DMS79 treated with DMSO at 0.1 percent for 48 hours (cell line): Measurements from ENCODE around the gene GPD1L.
"Not testable (repeated sequence)": the region's sequence is repeated elsewhere in the genome, so short reads cannot be mapped to it uniquely, and the experiment has no call there.

Experiments
- DNase-seq: peaks from one replicate; lab custom pipeline; 2025; lab: John Stamatoyannopoulos, UW

Gene GPD1L

GRCh38 chr3:32106132-32106928 is at the start of gene GPD1L:
GPD1L (plus strand) TSS chr3:32106620; CDS start chr3:32106712, 92 bp downstream.
- peak; percentile 58 for DNase-seq

DNA sequence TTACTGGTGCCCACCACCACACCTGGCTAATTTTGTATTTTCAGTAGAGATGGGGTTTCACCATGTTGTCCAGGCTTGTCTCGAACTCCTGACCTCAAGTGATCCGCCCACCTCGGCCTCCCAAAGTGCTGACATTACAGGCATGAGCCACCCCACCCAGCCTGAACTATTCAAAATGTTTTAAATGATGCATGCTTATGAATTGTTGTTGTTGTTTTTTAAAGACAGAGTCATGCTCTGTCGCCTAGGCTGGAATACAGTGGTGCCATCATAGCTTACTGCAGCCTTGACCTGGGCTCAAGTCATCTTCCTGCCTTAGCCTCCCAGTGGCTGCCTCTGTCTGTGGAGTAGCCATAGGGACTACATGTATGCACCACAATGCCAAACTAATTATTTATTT is 48.0 kb upstream of the GPD1L start:
- not testable (repeated sequence) for DNase-seq

- no peak for DNase-seq
Measured at GRCh38 chr3:32062950-32063582, 43.4 kb upstream of the GPD1L start.

DNA sequence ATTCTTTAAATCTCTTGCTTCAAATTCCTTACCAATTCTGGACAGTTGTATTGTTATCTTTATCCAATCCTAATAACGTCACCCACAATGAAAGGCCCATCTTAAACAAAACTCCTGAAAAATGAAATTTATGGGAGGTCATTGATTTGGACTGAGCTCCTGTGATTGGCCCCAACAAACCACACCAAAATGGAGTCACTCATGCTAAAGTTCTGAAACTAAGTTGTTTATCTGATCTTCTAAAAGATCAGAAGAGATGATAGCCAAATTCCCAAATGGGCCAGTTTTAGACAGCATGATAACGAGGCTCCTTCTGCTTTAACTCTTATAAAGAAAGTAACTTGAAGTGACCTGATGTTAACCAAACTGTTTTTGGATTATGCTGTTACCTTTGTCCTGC is 39.7 kb upstream of the GPD1L start:
- no peak for DNase-seq

DNA sequence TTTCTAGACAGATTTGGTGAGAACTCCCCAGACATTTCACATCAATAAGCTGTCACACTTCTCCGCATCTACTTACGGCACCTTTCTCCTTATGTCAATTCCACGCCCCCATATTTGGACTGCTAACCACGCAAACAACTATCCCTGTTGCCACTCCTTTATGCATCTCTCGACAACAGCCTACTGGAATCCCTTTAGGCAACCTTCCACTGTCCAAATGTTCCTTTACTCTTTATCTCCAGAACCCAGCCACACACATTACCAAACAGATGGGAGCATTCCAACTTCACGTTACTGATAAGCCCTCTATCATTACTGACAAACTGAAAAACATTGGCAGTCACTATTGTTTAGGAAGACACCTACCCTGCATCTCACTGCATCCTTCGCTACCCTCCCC is 32.2 kb upstream of the GPD1L start:
- DNase-seq, result not testable (repeated sequence)

DNA sequence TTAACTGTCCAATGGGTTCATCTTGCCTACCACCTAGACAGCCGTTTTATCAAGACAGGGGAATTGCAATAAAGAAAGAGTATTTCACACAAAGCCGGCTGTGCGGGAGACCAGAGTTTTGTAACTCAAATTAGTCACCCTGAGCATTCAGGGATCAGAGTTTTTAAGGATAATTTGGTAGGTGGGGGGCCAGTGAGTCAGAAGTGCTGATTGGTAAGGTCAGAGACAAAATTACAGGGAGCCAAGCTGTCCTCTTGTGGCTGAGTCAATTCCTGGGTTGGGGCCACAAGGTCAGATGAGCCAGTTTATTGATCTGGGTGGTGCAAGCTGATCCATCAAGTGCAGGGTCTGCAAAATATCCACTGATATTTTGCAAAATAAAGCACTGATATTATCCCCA is 29.9 kb upstream of the GPD1L start:
- DNase-seq, result no peak

DNA sequence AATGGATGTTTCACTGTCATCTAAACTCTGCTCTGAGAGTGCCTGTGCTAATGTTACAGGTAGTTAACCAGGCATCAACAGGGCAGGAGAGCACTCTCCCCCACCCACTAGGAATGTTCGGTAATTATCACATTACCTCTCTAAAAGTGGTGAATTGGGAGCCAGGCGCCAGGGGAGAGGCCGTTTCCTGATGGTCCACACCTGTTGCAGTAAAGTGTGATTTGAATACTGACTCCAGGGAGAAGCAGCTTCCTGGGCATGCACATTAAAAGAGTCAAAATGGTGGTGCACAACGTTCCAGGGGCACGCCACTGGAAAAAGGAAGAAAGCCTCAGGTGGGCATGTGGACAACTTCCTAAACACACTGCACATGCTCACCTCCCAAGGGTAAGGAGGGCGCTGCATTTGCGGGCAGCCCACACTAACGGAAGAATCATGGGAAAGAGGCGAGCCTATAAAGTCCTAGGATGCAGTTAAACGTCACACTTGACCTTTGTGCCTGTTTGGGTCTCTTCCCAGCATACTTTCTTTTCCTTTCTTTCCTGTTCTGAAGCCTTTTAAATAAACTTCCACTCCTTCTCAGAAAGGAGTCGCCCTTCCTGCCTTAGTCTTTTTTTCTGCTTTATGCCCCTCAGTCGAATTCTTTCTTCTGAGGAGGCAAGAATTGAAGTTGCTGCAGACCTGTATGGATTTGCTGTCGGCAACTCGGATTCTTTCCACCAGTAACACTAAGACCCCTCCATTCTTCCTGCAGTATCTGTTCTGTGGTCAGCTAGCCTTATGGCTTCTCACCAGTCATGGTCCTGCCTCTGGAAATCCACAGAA is 28.9 kb upstream of the GPD1L start:
- no peak for DNase-seq

DNA sequence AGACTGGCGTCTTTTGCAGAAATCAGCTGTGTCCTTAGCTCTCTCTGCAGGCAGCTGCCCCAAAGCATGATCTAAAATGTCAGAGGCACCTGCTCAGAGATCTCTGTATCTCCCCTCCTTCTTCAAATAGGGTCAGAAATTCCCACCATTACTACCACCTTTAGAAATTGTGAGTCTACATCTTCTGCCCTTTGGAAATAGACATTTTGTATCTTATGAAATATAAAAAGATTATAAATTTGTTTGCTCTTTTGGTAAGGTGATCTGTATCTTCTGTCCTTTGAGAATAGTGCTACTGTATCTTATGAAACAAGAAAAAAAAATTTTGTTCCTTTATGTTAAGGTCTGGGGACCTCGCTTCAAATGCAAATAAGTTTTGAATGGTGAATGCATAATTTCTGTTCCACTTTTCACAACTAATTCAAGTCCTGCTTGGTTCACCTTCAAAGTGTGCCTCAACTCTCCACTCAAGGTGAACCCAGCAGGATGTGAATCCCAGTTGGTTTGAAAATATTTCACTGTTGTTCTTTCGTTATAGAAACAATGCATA is 28.3 kb upstream of the GPD1L start:
- DNase-seq, result no peak

DNA sequence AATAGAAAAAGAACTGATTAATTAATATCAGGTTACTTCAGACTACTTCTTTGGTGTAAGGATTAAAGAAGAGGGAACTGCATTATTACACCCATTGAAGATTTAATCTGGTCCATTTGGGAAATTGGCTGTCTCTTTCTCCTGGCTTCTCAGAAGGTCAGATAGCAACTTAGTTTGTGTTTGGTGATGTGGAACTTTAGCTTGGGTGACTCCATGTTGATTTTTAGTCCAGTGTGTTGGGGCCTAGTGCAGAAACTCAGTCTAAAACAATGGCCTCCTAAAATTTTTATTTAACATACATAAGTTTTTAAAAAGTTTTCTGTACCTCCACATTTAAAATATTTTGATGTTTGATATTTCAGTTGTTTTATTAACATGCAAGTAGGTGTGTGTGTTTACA is 27.6 kb upstream of the GPD1L start:
- no peak for DNase-seq

- no peak for DNase-seq
Measured at GRCh38 chr3:32082721-32083120, 23.7 kb upstream of the GPD1L start.

- DNase-seq, result no peak
Measured at GRCh38 chr3:32083702-32084270, 22.6 kb upstream of the GPD1L start.

GRCh38 chr3:32084870-32085269 is 21.6 kb upstream of the GPD1L start:
- no peak for DNase-seq

GRCh38 chr3:32086464-32086863 is 20.0 kb upstream of the GPD1L start:
- no peak for DNase-seq

DNA sequence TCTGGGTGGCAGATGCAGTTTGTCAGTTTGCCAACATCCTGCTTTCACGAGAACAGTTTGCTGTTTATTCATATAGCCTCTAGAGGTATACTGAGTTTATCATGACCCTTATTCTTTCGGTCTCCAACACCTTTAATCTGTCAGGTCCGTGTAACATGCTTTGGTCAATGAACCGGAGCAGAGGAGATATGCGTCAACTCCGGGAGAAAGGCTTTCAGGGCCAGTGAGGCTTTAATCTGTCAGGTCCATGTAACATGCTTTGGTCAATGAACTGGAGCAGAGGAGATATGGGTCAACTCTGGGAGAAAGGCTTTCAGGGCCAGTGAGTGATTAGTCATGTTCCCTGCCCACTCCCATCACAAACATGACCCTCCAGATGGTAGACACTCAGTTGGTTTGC is 16.9 kb upstream of the GPD1L start:
- no peak for DNase-seq

GRCh38 chr3:32093204-32093603 is 13.2 kb upstream of the GPD1L start:
- DNase-seq, result no peak

GRCh38 chr3:32095431-32095830 is 11.0 kb upstream of the GPD1L start:
- no peak for DNase-seq

DNA sequence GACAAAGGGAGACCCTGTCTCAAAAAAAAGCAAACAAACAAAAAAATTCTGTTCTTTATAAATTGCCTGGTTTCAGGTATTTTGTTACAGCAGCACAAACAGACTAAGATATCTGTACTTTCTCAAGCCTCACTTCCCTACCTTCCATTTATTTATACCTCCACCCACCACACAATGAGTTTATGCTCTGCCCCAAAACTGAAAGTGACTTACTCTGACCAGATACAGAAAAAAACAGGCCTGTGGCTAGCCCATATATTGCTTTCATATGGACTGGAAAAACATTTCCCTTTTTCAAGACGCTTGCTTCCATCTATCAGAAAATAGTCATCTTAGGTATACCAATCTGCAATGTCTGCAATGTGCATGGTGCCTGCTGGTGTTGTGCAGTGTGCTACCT is 8.7 kb upstream of the GPD1L start:
- no peak for DNase-seq

GRCh38 chr3:32098528-32098927 is 7.9 kb upstream of the GPD1L start:
- DNase-seq, result no peak

GRCh38 chr3:32100465-32100864 is 6.0 kb upstream of the GPD1L start:
- DNase-seq, result no peak

DNA sequence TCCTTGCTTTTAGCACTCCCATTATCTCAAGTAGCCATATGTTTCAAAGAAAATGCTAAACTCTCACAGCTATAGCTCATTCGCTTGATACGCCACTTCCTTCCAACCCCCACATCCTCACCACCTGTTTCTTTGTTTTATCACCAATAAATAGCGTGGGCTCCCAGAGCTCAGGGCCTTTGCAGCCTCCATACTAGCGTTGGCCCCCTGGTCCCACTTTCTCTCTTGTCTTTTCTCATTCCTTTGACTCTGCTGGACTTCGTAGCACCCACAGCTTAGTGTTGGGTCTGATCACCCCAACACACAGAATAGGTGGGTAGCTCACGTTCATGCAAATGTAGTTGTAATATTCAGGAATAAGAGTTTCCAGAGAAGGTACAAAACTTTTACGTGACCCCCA is 4.1 kb upstream of the GPD1L start:
- DNase-seq, result no peak

- no peak for DNase-seq
Measured at GRCh38 chr3:32104492-32104891, 1.9 kb upstream of the GPD1L start.
